GM21717 (cell line): ENCODE results near the gene WDFY2.
A peak's percentile ranks its signal among the peaks of the same experiment; 100 is the strongest.
"Not testable (repeated sequence)": the region's sequence is repeated elsewhere in the genome, so short reads cannot be mapped to it uniquely, and the experiment has no call there.

Experiments used
- ATAC-seq: cut with Tn5 transposase; IDR thresholded peaks from one replicate; pipeline ENCODE4 v1.9.1; 2021; ENCODE audit warnings: mild to moderate bottlenecking, moderate library complexity; ENCODE audit not compliant: unreplicated experiment

Gene WDFY2

GRCh38 chr13:51562011-51562671 is 22.1 kb upstream of the WDFY2 start:
- peak; percentile 85 for ATAC-seq

GRCh38 chr13:51564252-51564651 is 20.0 kb upstream of the WDFY2 start:
- ATAC-seq: no peak

GRCh38 chr13:51564671-51565070 is 19.6 kb upstream of the WDFY2 start:
- no peak for ATAC-seq

GRCh38 chr13:51569001-51569400 is 15.3 kb upstream of the WDFY2 start:
- not testable (repeated sequence) for ATAC-seq

GRCh38 chr13:51576754-51577153 is 7.5 kb upstream of the WDFY2 start:
- ATAC-seq: no peak

- ATAC-seq: no peak
These were observed 6.6 kb upstream of the WDFY2 start for GRCh38 chr13:51577690-51578089.

GRCh38 chr13:51579676-51580075 is 4.6 kb upstream of the WDFY2 start:
- no peak for ATAC-seq

GRCh38 chr13:51581148-51581820 is 3.0 kb upstream of the WDFY2 start:
- ATAC-seq: no peak

- ATAC-seq: no peak
These were observed 790 bp upstream of the WDFY2 start for GRCh38 chr13:51583469-51583874.

- peak; percentile 29 for ATAC-seq
These were observed 740 bp downstream of the WDFY2 start for GRCh38 chr13:51584731-51585672.

GRCh38 chr13:51585696-51586095 is 1.4 kb downstream of the WDFY2 start:
- no peak for ATAC-seq

GRCh38 chr13:51587372-51587771 is 3.1 kb downstream of the WDFY2 start:
- ATAC-seq: no peak

- no peak for ATAC-seq
These were observed 4.2 kb downstream of the WDFY2 start for GRCh38 chr13:51588406-51588949.

GRCh38 chr13:51589793-51590192 is 5.5 kb downstream of the WDFY2 start:
- ATAC-seq: no peak

GRCh38 chr13:51590231-51590970 is 6.1 kb downstream of the WDFY2 start:
- no peak for ATAC-seq

- ATAC-seq: no peak
These were observed 6.8 kb downstream of the WDFY2 start for GRCh38 chr13:51590971-51591627.

GRCh38 chr13:51591938-51592337 is 7.7 kb downstream of the WDFY2 start:
- not testable (repeated sequence) for ATAC-seq

- no peak for ATAC-seq
These were observed 10.2 kb downstream of the WDFY2 start for GRCh38 chr13:51594432-51594831.

- ATAC-seq: no peak
These were observed 11.2 kb downstream of the WDFY2 start for GRCh38 chr13:51595416-51595815.

- ATAC-seq: no peak
These were observed 12.3 kb downstream of the WDFY2 start for GRCh38 chr13:51596541-51596940.
